VCaP (cell line): Measurements from ENCODE around the gene ANO2.

ENCODE experiments used
- H3K27ac ChIP-seq: fragments of 450-650 bp; 2 replicates; pipeline ENCODE4 v1.5.1; 2017
- CTCF ChIP-seq: fragments of 450-650 bp; conservative IDR thresholded peaks from 2 replicates; pipeline ENCODE4 v1.5.1; 2017; ENCODE audit warnings: mild to moderate bottlenecking, moderate library complexity

ANO2 gene

GRCh38 chr12:5515458-5515857 lies 429.6 kb downstream of the ANO2 start:
- no peak for TF ChIP-seq CTCF
- H3K27ac ChIP-seq: no peak overlapping the region

GRCh38 chr12:5514545-5514944 lies 430.5 kb downstream of the ANO2 start:
- no peak overlapping the region for H3K27ac ChIP-seq
- TF ChIP-seq CTCF: no peak

GRCh38 chr12:5514016-5514415 lies 431.0 kb downstream of the ANO2 start:
- H3K27ac ChIP-seq: no peak overlapping the region
- TF ChIP-seq CTCF: no peak

GRCh38 chr12:5513406-5513805 lies 431.7 kb downstream of the ANO2 start:
- TF ChIP-seq CTCF: no peak
- no peak overlapping the region for H3K27ac ChIP-seq
